Body of pancreas (tissue), 4 donors: Measurements from ENCODE around the gene NSG1.

Experiments used
- CTCF ChIP-seq, 7 experiments: fragments of 450-650 bp in 4 of 7; fragments of 200-600 bp in 3 of 7; sonication (generic) in 3 of 7; IDR thresholded peaks; one replicate each; pipeline ENCODE4 v1.5.1; 2016 to 2019; ENCODE audit warnings: antibody characterized with exemption in 7 of 7
- POLR2A ChIP-seq, 3 donors: fragments of 450-650 bp; IDR thresholded peaks; one replicate each; pipeline ENCODE4 v1.6.1; 2016; ENCODE audit warnings: antibody characterized with exemption in 3 of 3, mild to moderate bottlenecking in 2 of 3

DNA sequence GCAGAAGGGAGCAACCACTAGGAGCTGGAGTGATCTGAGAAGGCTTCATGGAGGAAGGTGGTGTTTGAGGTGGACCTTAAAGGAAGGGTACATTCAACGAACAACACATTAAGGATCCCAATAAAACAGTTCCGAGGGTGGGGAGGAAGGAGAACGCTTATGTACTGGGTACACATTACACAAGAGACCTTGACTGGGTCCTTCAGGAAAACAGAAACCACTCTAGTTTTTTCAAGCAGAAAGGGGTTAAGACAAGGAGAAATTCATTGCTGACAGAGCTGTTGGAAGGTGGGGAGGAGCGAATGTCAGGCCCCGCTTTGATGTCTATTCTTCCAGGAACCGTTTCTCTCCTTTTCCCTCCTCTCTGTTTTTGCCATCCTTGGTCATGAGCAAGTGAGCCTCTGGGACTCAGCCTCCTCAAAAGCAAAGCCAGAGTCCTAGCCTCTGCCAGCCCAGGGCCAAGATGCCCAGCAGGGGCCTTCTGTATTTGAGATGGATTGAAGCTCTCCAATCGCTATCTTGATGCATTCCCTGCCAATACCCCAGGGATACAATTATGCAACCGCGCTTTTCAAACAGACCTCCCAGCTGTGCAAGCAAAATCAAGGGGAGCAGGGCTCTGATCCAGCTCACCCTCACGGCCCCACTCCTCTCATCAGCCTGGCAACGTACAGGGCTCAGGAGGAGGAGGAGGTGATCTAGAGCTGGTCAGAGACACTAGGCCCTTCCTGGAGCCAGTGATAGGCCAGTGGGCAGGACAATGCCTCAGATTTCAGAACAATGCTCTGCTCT is 48.5 kb upstream of the NSG1 start:
- TF ChIP-seq POLR2A (IDR thresholded peaks at IDR 0.05) (no peak), CTCF (IDR thresholded peaks at IDR 0.05) (no peak)
